HCT116 (cell line): ENCODE results near the gene VSTM2L. TPM values are rescaled to one million over a fixed set of nuclear protein-coding genes. Genes with fewer than 3 reads are reported as not detected.

Source experiments
- ATAC-seq: fragments of 200-7000 bp; cut with Tn5 transposase; 2 replicates; pipeline ENCODE4 v1.9.1; 2020; ENCODE audit warnings: mild to moderate bottlenecking, moderate library complexity
- BruUV-seq: library from RNA; stranded (reverse); fragments of 400-500 nt; replicated peaks from 2 replicates; lab custom pipeline; 2021; lab: Mats Ljungman, UMichigan
- CTCF ChIA-PET: fragments of 300-600 bp; sonication (Branson Sonifier 250); formaldehyde crosslinking; loops from one replicate; lab custom pipeline; 2021; ENCODE audit warnings: antibody characterized with exemption; lab: Charles Lee
- POLR2A ChIA-PET: fragments of 300-600, 350-600 bp; sonication (Branson Sonifier 250); formaldehyde crosslinking; loops from one replicate; lab custom pipeline; 2021; ENCODE audit warnings: antibody characterized with exemption; lab: Charles Lee
- RAD21 ChIA-PET, 2 experiments: fragments of 300-600 bp; sonication (Branson Sonifier 250); formaldehyde crosslinking; loops; one replicate each; lab custom pipeline; 2023; ENCODE audit warnings: low total read pairs in 2 of 2; ENCODE audit not compliant: uncharacterized antibody in 2 of 2, unreplicated experiment in 2 of 2, low non-redundant PET in 1 of 2; lab: Charles Lee
- DNase-seq: peaks from one replicate; pipeline ENCODE4 v3.0.0-alpha.2; 2010; ENCODE audit warnings: low read depth, low spot score
- H2AFZ ChIP-seq: fragments of 200-600 bp; shearing (Covaris generic), sonication (generic); 2 replicates; pipeline ENCODE4 v1.6.1; 2017; ENCODE audit warnings: low read depth, mixed run types, mixed read lengths, antibody characterized with exemption, low read length; ENCODE audit not compliant: poor library complexity, severe bottlenecking
- H3K27ac ChIP-seq: 2 replicates; pipeline ENCODE4 v1.5.1; 2012; ENCODE audit warnings: low read depth, low read length
- H3K27me3 ChIP-seq: fragments of 200-600 bp; sonication (generic); 2 replicates; pipeline ENCODE4 v1.6.1; 2016; ENCODE audit warnings: mixed run types, low read length, mixed read lengths; ENCODE audit not compliant: insufficient read depth
- H3K36me3 ChIP-seq, 2 experiments: fragments of 200-500 bp in 1 of 2; fragments of 200-600 bp in 1 of 2; sonication (Bioruptor generic) in 1 of 2; sonication (generic) in 1 of 2; 2 replicates each; pipeline versions ENCODE4 v1.5.1 to v1.6.1; 2014 to 2016; ENCODE audit warnings: low read length in 2 of 2, inconsistent platforms in 1 of 2, mixed read lengths in 1 of 2, mixed run types in 1 of 2; ENCODE audit not compliant: insufficient read depth in 2 of 2, control insufficient read depth in 1 of 2
- H3K4me1 ChIP-seq, 2 experiments: fragments of 200-600 bp in 1 of 2; sonication (generic) in 1 of 2; 2 replicates each; pipeline versions ENCODE4 v1.5.1 to v1.6.1; 2012 to 2017; ENCODE audit warnings: low read length in 2 of 2, inconsistent platforms in 1 of 2, mild to moderate bottlenecking in 1 of 2, mixed read lengths in 1 of 2, mixed run types in 1 of 2, moderate library complexity in 1 of 2; ENCODE audit not compliant: insufficient read depth in 2 of 2, control insufficient read depth in 1 of 2
- H3K4me2 ChIP-seq: fragments of 200-600 bp; sonication (generic); 2 replicates; pipeline ENCODE4 v1.6.1; 2017; ENCODE audit warnings: mixed run types, low read length, mixed read lengths
- H3K4me3 ChIP-seq, 2 experiments: fragments of 200-600 bp in 1 of 2; sonication (generic) in 1 of 2; replicated peaks in 1 of 2; 2 replicates each; pipeline ENCODE4 v1.5.1; 2011 to 2016; ENCODE audit warnings: low read length in 2 of 2, control low read depth in 1 of 2, low read depth in 1 of 2, mild to moderate bottlenecking in 1 of 2, mixed read lengths in 1 of 2, mixed run types in 1 of 2
- H3K79me2 ChIP-seq: fragments of 200-600 bp; sonication (generic); 2 replicates; pipeline ENCODE4 v1.6.1; 2017; ENCODE audit warnings: mild to moderate bottlenecking, mixed run types, low read length, moderate library complexity, mixed read lengths; ENCODE audit not compliant: insufficient read depth
- H3K9ac ChIP-seq: fragments of 200-600 bp; sonication (generic); 2 replicates; pipeline ENCODE4 v1.6.1; 2016; ENCODE audit warnings: low read length, mixed read lengths
- H3K9me2 ChIP-seq: fragments of 200-600 bp; sonication (generic), shearing (Covaris generic); 2 replicates; pipeline ENCODE4 v1.6.1; 2017; ENCODE audit warnings: mixed run types, mild to moderate bottlenecking, moderate library complexity; ENCODE audit not compliant: insufficient read depth
- H3K9me3 ChIP-seq, 2 experiments: fragments of 200-500 bp in 1 of 2; fragments of 200-600 bp in 1 of 2; sonication (Bioruptor generic) in 1 of 2; sonication (generic) in 1 of 2; 2 replicates each; pipeline ENCODE4 v1.6.1; 2014 to 2017; ENCODE audit warnings: low read length in 2 of 2, mixed read lengths in 2 of 2, inconsistent platforms in 1 of 2, low read depth in 1 of 2, mild to moderate bottlenecking in 1 of 2, mixed run types in 1 of 2, moderate library complexity in 1 of 2; ENCODE audit not compliant: control insufficient read depth in 1 of 2, insufficient read depth in 1 of 2
- H4K20me1 ChIP-seq: fragments of 200-600 bp; sonication (generic), shearing (Covaris generic); 2 replicates; pipeline ENCODE4 v1.6.1; 2017; ENCODE audit warnings: mixed run types, mild to moderate bottlenecking, moderate library complexity; ENCODE audit not compliant: insufficient read depth
- EGR1 ChIP-seq: IDR thresholded peaks from 2 replicates; pipeline ENCODE4 v1.6.1; 2012; ENCODE audit warnings: low read depth
- EZH2phosphoT487 ChIP-seq: fragments of 200-600 bp; IDR thresholded peaks from 2 replicates; pipeline ENCODE4 v1.6.1; 2018; ENCODE audit warnings: antibody characterized with exemption, borderline replicate concordance
- FOSL1 ChIP-seq: IDR thresholded peaks from 2 replicates; pipeline ENCODE4 v1.6.1; 2012; ENCODE audit warnings: low read depth
- JUND ChIP-seq: IDR thresholded peaks from 2 replicates; pipeline ENCODE4 v1.6.1; 2012
- POLR2A ChIP-seq: IDR thresholded peaks from 2 replicates; pipeline ENCODE4 v1.7.0; 2011; ENCODE audit warnings: borderline replicate concordance; ENCODE audit not compliant: insufficient read depth, insufficient read length; ENCODE audit errors: extremely low read depth
- POLR2AphosphoS5 ChIP-seq: IDR thresholded peaks from 2 replicates; pipeline ENCODE4 v1.6.1; 2011; ENCODE audit warnings: mild to moderate bottlenecking, low read depth, low read length, moderate library complexity
- RAD21 ChIP-seq: IDR thresholded peaks from 2 replicates; pipeline ENCODE4 v1.6.1; 2012; ENCODE audit warnings: low read depth, mild to moderate bottlenecking
- SIN3A ChIP-seq: IDR thresholded peaks from 2 replicates; pipeline ENCODE4 v1.6.1; 2012; ENCODE audit warnings: low read depth
- SP1 ChIP-seq: IDR thresholded peaks from 2 replicates; pipeline ENCODE4 v1.6.1; 2012; ENCODE audit warnings: low read depth
- TCF7L2 ChIP-seq: IDR thresholded peaks from 2 replicates; pipeline ENCODE4 v1.7.0; 2011; ENCODE audit warnings: borderline replicate concordance, inconsistent platforms; ENCODE audit not compliant: insufficient read depth, insufficient read length; ENCODE audit errors: extremely low read depth
- ZFX ChIP-seq: fragments of 450-650 bp; IDR thresholded peaks from 2 replicates; pipeline ENCODE4 v1.6.1; 2017
- intact Hi-C: fragments of 100-400 bp; cut with micrococcal nuclease; formaldehyde crosslinking; loops from 2 replicates; pipeline ENCODE4 v1.10.0; 2022
- total RNA-seq: library from RNA; stranded (reverse); gene quantifications from one replicate; pipeline ENCODE4 v1.2.1, GENCODE V29; 2021; ENCODE audit not compliant: unreplicated experiment
- TF ChIP-seq, protein P1 (sequence below), 3 experiments: fragments of 200-600 bp in 1 of 3; sonication (generic) in 1 of 3; IDR thresholded peaks in 2 of 3; conservative IDR thresholded peaks in 1 of 3; 2 replicates each; pipeline ENCODE4 v1.5.1; 2012 to 2017; ENCODE audit warnings: low read depth in 2 of 3, low read length in 2 of 3, antibody characterized with exemption in 1 of 3, borderline replicate concordance in 1 of 3, control low read depth in 1 of 3, mild to moderate bottlenecking in 1 of 3, mixed read lengths in 1 of 3, mixed run types in 1 of 3, moderate library complexity in 1 of 3; ENCODE audit not compliant: insufficient read depth in 1 of 3
- TF ChIP-seq, protein P2 (sequence below): IDR thresholded peaks from 2 replicates; pipeline ENCODE4 v1.6.1; 2011; ENCODE audit warnings: mild to moderate bottlenecking, low read length, moderate library complexity; ENCODE audit not compliant: insufficient replicate concordance; ENCODE audit errors: extremely low read depth

Gene VSTM2L
- total RNA-seq, 1 experiment from 2014 or later = 0.69 TPM

DNA sequence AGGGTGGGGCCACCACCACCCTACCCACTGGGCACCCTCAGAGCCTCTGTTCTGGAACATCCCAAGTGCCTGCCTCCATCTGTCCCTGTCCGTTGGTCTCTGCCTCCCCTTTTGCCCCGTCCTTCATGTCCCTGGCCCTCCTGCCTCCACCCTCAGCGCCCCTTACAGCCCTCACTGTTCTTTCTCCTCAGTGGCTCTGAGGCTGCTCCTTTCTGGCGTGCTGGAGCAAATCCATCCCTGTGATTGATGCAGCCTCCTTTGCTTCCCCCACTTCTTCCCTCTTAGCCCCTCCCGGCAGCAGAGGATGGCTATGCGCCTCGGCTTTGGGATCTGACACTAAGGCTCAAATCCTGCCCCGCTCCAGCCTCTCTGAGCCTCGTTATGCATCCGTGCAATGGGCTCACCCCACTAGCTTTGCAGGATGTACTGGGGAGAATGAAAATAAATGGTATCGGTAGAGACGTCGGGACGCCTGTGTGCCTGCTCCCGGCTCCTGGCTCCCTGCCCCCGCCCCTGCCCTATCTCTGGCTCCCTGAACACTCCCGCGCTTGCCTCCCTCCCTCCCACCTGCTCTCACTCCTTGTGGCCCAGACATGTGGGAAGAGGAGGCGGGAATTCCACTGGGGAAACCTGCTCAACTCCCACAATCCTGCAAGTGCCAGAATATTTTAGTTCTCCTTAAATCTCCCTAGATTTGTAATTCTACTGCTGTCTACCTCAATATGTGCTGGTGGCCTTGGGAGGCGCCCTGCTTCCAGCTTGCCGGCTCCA is 13.1 kb downstream of the VSTM2L start:
- no peak overlapping the region for H3K27ac ChIP-seq
- POLR2A ChIA-PET = no interaction called here
- no peak overlapping the region for H2AFZ ChIP-seq
- RAD21 ChIA-PET = no interaction called here
- no TSS peak for BruUV-seq
- H3K4me3 ChIP-seq = no peak overlapping the region
- H4K20me1 ChIP-seq = no peaks in the 10 kb centered on the region
- H3K4me2 ChIP-seq = no peak overlapping the region
- intact Hi-C loops = no loop called here
- DNase-seq = no peak
- no peak for TF ChIP-seq SIN3A
- TF ChIP-seq, protein P1, sequence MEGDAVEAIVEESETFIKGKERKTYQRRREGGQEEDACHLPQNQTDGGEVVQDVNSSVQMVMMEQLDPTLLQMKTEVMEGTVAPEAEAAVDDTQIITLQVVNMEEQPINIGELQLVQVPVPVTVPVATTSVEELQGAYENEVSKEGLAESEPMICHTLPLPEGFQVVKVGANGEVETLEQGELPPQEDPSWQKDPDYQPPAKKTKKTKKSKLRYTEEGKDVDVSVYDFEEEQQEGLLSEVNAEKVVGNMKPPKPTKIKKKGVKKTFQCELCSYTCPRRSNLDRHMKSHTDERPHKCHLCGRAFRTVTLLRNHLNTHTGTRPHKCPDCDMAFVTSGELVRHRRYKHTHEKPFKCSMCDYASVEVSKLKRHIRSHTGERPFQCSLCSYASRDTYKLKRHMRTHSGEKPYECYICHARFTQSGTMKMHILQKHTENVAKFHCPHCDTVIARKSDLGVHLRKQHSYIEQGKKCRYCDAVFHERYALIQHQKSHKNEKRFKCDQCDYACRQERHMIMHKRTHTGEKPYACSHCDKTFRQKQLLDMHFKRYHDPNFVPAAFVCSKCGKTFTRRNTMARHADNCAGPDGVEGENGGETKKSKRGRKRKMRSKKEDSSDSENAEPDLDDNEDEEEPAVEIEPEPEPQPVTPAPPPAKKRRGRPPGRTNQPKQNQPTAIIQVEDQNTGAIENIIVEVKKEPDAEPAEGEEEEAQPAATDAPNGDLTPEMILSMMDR (IDR thresholded peaks at IDR 0.05 in 2 of 3, conservative IDR thresholded peaks at IDR 0.05 in 1 of 3; ENCODE audit: borderline replicate concordance in 1 of 3, insufficient read depth in 1 of 3, low read depth in 2 of 3, low read length in 2 of 3) = peak in 2 of 3 experiments; percentile 11 to 31; a peak in 3 of 6 replicates
- no peaks in the 10 kb centered on the region for H3K4me1 ChIP-seq
- H3K9me2 ChIP-seq = no peaks in the 10 kb centered on the region
- H3K9me3 ChIP-seq = no peaks in the 10 kb centered on the region
- no peak overlapping the region for H3K9ac ChIP-seq
- no peaks in the 10 kb centered on the region for H3K79me2 ChIP-seq
- peaks cover 13% of the 10 kb centered on the region; the same call in 1 of the 2 replicates for H3K27me3 ChIP-seq
- H3K36me3 ChIP-seq = no peaks in the 10 kb centered on the region
- CTCF ChIA-PET = no interaction called here
- ATAC-seq = peak; percentile 72

DNA sequence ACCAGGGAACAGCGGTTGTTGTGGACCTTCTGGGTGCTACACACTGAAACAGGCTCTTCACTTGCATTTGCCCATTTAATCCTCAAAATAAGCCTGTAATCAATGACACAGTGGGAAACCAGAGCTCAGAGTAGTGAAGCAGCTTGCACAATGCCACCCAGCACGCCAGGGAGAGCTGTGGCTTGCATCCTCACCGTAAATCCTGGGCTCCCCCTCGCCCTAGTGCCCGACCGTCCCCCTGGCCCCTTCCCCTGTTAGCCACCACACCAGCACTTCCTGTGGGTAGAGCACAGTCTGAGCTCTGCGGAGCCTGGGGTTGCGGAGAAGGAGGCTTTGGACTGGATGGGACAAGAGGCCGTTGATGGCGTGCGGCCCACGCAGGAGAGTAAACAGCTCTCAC is 14.5 kb downstream of the VSTM2L start:
- POLR2A ChIA-PET = no interaction called here
- CTCF ChIA-PET = no interaction called here
- RAD21 ChIA-PET = no interaction called here
- Histone ChIP-seq H4K20me1 (no peaks in the 10 kb centered on the region), H3K9me3 (no peaks in the 10 kb centered on the region), H3K4me2 (no peak overlapping the region), H2AFZ (no peak overlapping the region), H3K27ac (no peak overlapping the region), H3K9ac (no peak overlapping the region), H3K36me3 (no peaks in the 10 kb centered on the region), H3K4me3 (no peak overlapping the region), H3K9me2 (no peaks in the 10 kb centered on the region), H3K79me2 (no peaks in the 10 kb centered on the region), H3K27me3 (peaks cover 16% of the 10 kb centered on the region; the same call in 1 of the 2 replicates), H3K4me1 (no peaks in the 10 kb centered on the region)
- intact Hi-C loops = no loop called here
- no peak for ATAC-seq
- BruUV-seq = no TSS peak
- DNase-seq = no peak
- TF ChIP-seq RAD21 = no peak
- no peak for TF ChIP-seq POLR2A
- TF ChIP-seq JUND = no peak
- no peak for TF ChIP-seq TCF7L2
- TF ChIP-seq, protein P2, sequence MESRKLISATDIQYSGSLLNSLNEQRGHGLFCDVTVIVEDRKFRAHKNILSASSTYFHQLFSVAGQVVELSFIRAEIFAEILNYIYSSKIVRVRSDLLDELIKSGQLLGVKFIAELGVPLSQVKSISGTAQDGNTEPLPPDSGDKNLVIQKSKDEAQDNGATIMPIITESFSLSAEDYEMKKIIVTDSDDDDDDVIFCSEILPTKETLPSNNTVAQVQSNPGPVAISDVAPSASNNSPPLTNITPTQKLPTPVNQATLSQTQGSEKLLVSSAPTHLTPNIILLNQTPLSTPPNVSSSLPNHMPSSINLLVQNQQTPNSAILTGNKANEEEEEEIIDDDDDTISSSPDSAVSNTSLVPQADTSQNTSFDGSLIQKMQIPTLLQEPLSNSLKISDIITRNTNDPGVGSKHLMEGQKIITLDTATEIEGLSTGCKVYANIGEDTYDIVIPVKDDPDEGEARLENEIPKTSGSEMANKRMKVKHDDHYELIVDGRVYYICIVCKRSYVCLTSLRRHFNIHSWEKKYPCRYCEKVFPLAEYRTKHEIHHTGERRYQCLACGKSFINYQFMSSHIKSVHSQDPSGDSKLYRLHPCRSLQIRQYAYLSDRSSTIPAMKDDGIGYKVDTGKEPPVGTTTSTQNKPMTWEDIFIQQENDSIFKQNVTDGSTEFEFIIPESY = no peak
- TF ChIP-seq ZFX = no peak
- no peak for TF ChIP-seq SP1
- no peak for TF ChIP-seq EGR1
- no peak for TF ChIP-seq FOSL1
- no peak for TF ChIP-seq EZH2phosphoT487
- no peak for TF ChIP-seq POLR2AphosphoS5
